Measurements from ENCODE around the gene MAGIX. TPM values are rescaled to one million over a fixed set of nuclear protein-coding genes. Genes with fewer than 3 reads are reported as not detected.

MAGIX gene
- total and polyA plus RNA-seq, 2 of the 4 experiments (the other 2 are of a cell fraction): 0.72 to 1.1 TPM

GRCh38 chrX:49178537-49178936 lies 16.0 kb downstream of the MAGIX start:
- intact Hi-C loops (cut with micrococcal nuclease) (no loop called here), in situ Hi-C loops (cut with MboI; ENCODE audit: low sequenced_read_pairs) (no loop called here), dilution Hi-C loops (cut with HindIII; ENCODE audit: low sequenced_read_pairs, unreplicated experiment) (no loop called here)
- H3K36me3 ChIP-seq (ENCODE audit: control insufficient read depth, insufficient read depth, low read length): peaks cover 27% of the 10 kb centered on the region
- H3K23ac ChIP-seq (ENCODE audit: low read depth, low read length): no peak overlapping the region
- no peaks in the 10 kb centered on the region for H3K4me1 ChIP-seq (ENCODE audit: control insufficient read depth, insufficient read depth, low read length)
- no peak overlapping the region for H4K8ac ChIP-seq (ENCODE audit: low read depth in 2 of 2, low read length in 2 of 2)
- H3K14ac ChIP-seq (replicated peaks; ENCODE audit: low read depth, low read length): no peak overlapping the region
- DNase-seq: no peak
- no peak overlapping the region for H2AK5ac ChIP-seq (ENCODE audit: low read depth, low read length)
- no TSS peak for BruUV-seq (replicated peaks)
- H3K4me3 ChIP-seq (ENCODE audit: insufficient read depth, low read depth, low read length): no peak overlapping the region
- H4K5ac ChIP-seq (ENCODE audit: low read depth, low read length): no peak overlapping the region
- H3K18ac ChIP-seq (ENCODE audit: low read depth, low read length): no peak overlapping the region
- no peak overlapping the region for H2BK120ac ChIP-seq (ENCODE audit: low read depth, low read length)
- CTCF ChIA-PET: no interaction called here
- no peak overlapping the region for H4K91ac ChIP-seq (ENCODE audit: insufficient read depth, low read depth, low read length)
- H4K20me1 ChIP-seq (ENCODE audit: insufficient read depth, low read length): no peaks in the 10 kb centered on the region; the same call in 1 of the 2 replicates
- no peak overlapping the region for H2BK5ac ChIP-seq (ENCODE audit: low read depth, low read length, poor library complexity, severe bottlenecking)
- no peak for TF ChIP-seq MAZ (IDR thresholded peaks at IDR 0.05; ENCODE audit: borderline replicate concordance, low read depth, low read length)
- TF ChIP-seq RAD21 (IDR thresholded peaks at IDR 0.05; ENCODE audit: low read length): no peak
- TF ChIP-seq MAFK (IDR thresholded peaks at IDR 0.05; ENCODE audit: low read depth, low read length): no peak
- no peak for TF ChIP-seq RCOR1 (IDR thresholded peaks at IDR 0.05; ENCODE audit: insufficient replicate concordance, low read length)
- TF ChIP-seq BHLHE40 (IDR thresholded peaks at IDR 0.05; ENCODE audit: low read depth, low read length): no peak
- no peak for TF ChIP-seq FOS (IDR thresholded peaks at IDR 0.05; ENCODE audit: low read depth, low read length)
- no peak for TF ChIP-seq CTCF (conservative IDR thresholded peaks at IDR 0.05; ENCODE audit: low read depth, low read length)
- no peak for TF ChIP-seq CEBPB (IDR thresholded peaks at IDR 0.05; ENCODE audit: low read depth, low read length)
- no peak for TF ChIP-seq POLR2A (IDR thresholded peaks at IDR 0.05; ENCODE audit: low read depth, low read length)
- no peak for TF ChIP-seq NFE2L2 (IDR thresholded peaks at IDR 0.05; ENCODE audit: low read depth, low read length)
- TF ChIP-seq SMC3 (IDR thresholded peaks at IDR 0.05; ENCODE audit: low read depth, low read length): no peak
- no peak overlapping the region for H3K9ac ChIP-seq (ENCODE audit: low read depth, low read length)
- POLR2A ChIA-PET (ENCODE audit: unreplicated experiment): no interaction called here
- no peaks in the 10 kb centered on the region for H3K27me3 ChIP-seq (ENCODE audit: control insufficient read depth, insufficient read depth, low read length)
- no peak overlapping the region for H3K56ac ChIP-seq (ENCODE audit: extremely low read depth, insufficient read depth, low read length)
- peaks cover 7 to 11% of the 10 kb centered on the region in 2 experiments; a peak in 2 of 4 replicates for H3K79me1 ChIP-seq (ENCODE audit: low read depth in 1 of 2, low read length in 2 of 2)
- H3K4me2 ChIP-seq (ENCODE audit: low read depth, low read length): no peak overlapping the region
- WGBS, 2 experiments (ENCODE audit: extremely low coverage in 2 of 2, insufficient read length in 1 of 2): 100% methylated on average over 1 of the region's 3 CpGs; no CpG with 5 or more reads in 1 of the 2 experiments
- no peak overlapping the region for H3K4ac ChIP-seq (ENCODE audit: low read depth, low read length)
- ATAC-seq (ENCODE audit: low read depth): no peak
- no peak overlapping the region for H3K27ac ChIP-seq (ENCODE audit: insufficient read depth, low read length)
- H3K9me3 ChIP-seq (ENCODE audit: control insufficient read depth, insufficient read depth, low read length): no peaks in the 10 kb centered on the region; the same call in 1 of the 2 replicates
- no peak overlapping the region for H2AFZ ChIP-seq (replicated peaks; ENCODE audit: low read length, poor library complexity)
- H2BK20ac ChIP-seq (ENCODE audit: low read depth, low read length): no peak overlapping the region
- H2AK9ac ChIP-seq (replicated peaks; ENCODE audit: low read depth, low read length, poor library complexity): peak overlapping the region; percentile 13
- H3K9me1 ChIP-seq (ENCODE audit: insufficient read depth, low read length): no peaks in the 10 kb centered on the region
- no peak overlapping the region for H2BK15ac ChIP-seq (ENCODE audit: low read depth, low read length)
